ENCODE results near the gene SMARCA4. TPM values are rescaled to one million over a fixed set of nuclear protein-coding genes. Genes with fewer than 3 reads are reported as not detected.

SMARCA4 gene
- total and polyA plus RNA-seq, 2 experiments from 2014 or later: 177 to 336 TPM

GRCh38 chr19:10911579-10912363 is 49.1 kb upstream of the SMARCA4 start (continued):
- no peak for TF ChIP-seq ZNF462 (CRISPR knock-in tag; IDR thresholded peaks at IDR 0.05)
- no peak for TF ChIP-seq CTCF (conservative IDR thresholded peaks at IDR 0.05; ENCODE audit: low read depth in 2 of 2)
- no peak for TF ChIP-seq NANOG (IDR thresholded peaks at IDR 0.05; ENCODE audit: borderline replicate concordance)
- TF ChIP-seq EZH2 (IDR thresholded peaks at IDR 0.05; ENCODE audit: low read depth, unreplicated experiment): no peak

GRCh38 chr19:10912619-10913018 is 48.2 kb upstream of the SMARCA4 start:
- H3F3A ChIP-seq (replicated peaks; ENCODE audit: low read depth): peaks cover 11% of the 10 kb centered on the region; the same call in 1 of the 2 replicates
- no peak overlapping the region for H3K4me2 ChIP-seq
- H3K36me3 Mint-ChIP-seq (ENCODE audit: low read depth): peaks cover 53% of the 10 kb centered on the region
- 0 out of 2 replicates have a peak, but pooled peaks cover 7% of the 10 kb centered on the region for H4K20me1 ChIP-seq (replicated peaks; ENCODE audit: insufficient read depth)
- no peak for ATAC-seq
- H3K4me1 ChIP-seq (ENCODE audit: insufficient read depth): no peaks in the 10 kb centered on the region
- no peak for DNase-seq (ENCODE audit: low spot score)
- no peak overlapping the region; the same call in 1 of the 2 replicates for H3K27ac Mint-ChIP-seq
- H3K9me2 ChIP-seq (ENCODE audit: insufficient read depth): no peaks in the 10 kb centered on the region
- H3K4me1 Mint-ChIP-seq: no peaks in the 10 kb centered on the region
- H3K27me3 Mint-ChIP-seq (ENCODE audit: insufficient read depth, low read depth, poor library complexity): peaks cover 5% of the 10 kb centered on the region
- no peak overlapping the region for H2AFZ ChIP-seq
- no peaks in the 10 kb centered on the region for H3K9me3 Mint-ChIP-seq
- H3K79me2 ChIP-seq (replicated peaks; ENCODE audit: insufficient read depth): peaks cover under 1% of the 10 kb centered on the region; the same call in 1 of the 2 replicates
- no peak overlapping the region for H3K27ac ChIP-seq (ENCODE audit: low read depth)
- no peak overlapping the region for H3K4me3 Mint-ChIP-seq
- no peaks in the 10 kb centered on the region for H3K27me3 ChIP-seq (ENCODE audit: insufficient read depth)
- H3K4me3 ChIP-seq: no peak overlapping the region
- peaks cover 5% of the 10 kb centered on the region for H3K36me3 ChIP-seq (ENCODE audit: insufficient read depth)
- TF ChIP-seq ZNF331 (CRISPR knock-in tag; IDR thresholded peaks at IDR 0.05; ENCODE audit: low read depth) (no peak), EZH2 (IDR thresholded peaks at IDR 0.05; ENCODE audit: low read depth, unreplicated experiment) (no peak), ZNF114 (CRISPR knock-in tag; IDR thresholded peaks at IDR 0.05) (no peak), ZNF462 (CRISPR knock-in tag; IDR thresholded peaks at IDR 0.05) (no peak)

All from GM23338 (cell line).